OCI-LY7 (cell line): Measurements from ENCODE around the gene CEPT1. TPM values are rescaled to one million over a fixed set of nuclear protein-coding genes. Genes with fewer than 3 reads are reported as not detected.
"Not testable (repeated sequence)": the region's sequence is repeated elsewhere in the genome, so short reads cannot be mapped to it uniquely, and the experiment has no call there.

Experiments used
- Bru-seq: library from RNA; stranded (reverse); fragments of 400-500 nt; gene quantifications from one replicate; lab custom pipeline; 2021; lab: Mats Ljungman, UMichigan
- BruChase-seq, 2 experiments: library from RNA; stranded (reverse); fragments of 400-500 nt; gene quantifications; one replicate each; lab custom pipeline; 2021; lab: Mats Ljungman, UMichigan
- BruUV-seq: library from RNA; stranded (reverse); fragments of 400-500 nt; replicated peaks from 2 replicates; lab custom pipeline; 2021; lab: Mats Ljungman, UMichigan
- CTCF ChIA-PET: fragments of 300-600 bp; sonication (Branson Sonifier 250); formaldehyde crosslinking; loops from one replicate; lab custom pipeline; 2022; ENCODE audit warnings: antibody characterized with exemption; ENCODE audit not compliant: unreplicated experiment; lab: Charles Lee
- POLR2A ChIA-PET: fragments of 300-600 bp; sonication (Branson Sonifier 250); formaldehyde crosslinking; loops from one replicate; lab custom pipeline; 2022; ENCODE audit warnings: antibody characterized with exemption; lab: Charles Lee
- DNase-seq: peaks from one replicate; pipeline ENCODE4 v3.0.0-alpha.2; 2015; ENCODE audit warnings: low spot score
- H2AFZ ChIP-seq: fragments of 200-600 bp; sonication (generic), shearing (Covaris generic); 2 replicates; pipeline ENCODE4 v1.6.1; 2014; ENCODE audit warnings: mild to moderate bottlenecking, antibody characterized with exemption, low read length, moderate library complexity
- H3K27ac ChIP-seq: fragments of 200-600 bp; sonication (generic); 2 replicates; pipeline ENCODE4 v1.5.1; 2014; ENCODE audit warnings: mixed run types, low read depth, mild to moderate bottlenecking, moderate library complexity, low read length, inconsistent platforms; ENCODE audit not compliant: poor library complexity, severe bottlenecking
- H3K36me3 ChIP-seq: fragments of 200-600 bp; sonication (generic); 2 replicates; pipeline ENCODE4 v1.6.1; 2014; ENCODE audit warnings: mild to moderate bottlenecking, antibody characterized with exemption, low read length, moderate library complexity, mixed read lengths; ENCODE audit not compliant: insufficient read depth
- H3K4me1 ChIP-seq: fragments of 200-600 bp; sonication (generic); 2 replicates; pipeline ENCODE4 v1.5.1; 2014; ENCODE audit warnings: mild to moderate bottlenecking, low read length; ENCODE audit not compliant: insufficient read depth, poor library complexity, severe bottlenecking
- H3K4me2 ChIP-seq: fragments of 200-600 bp; sonication (generic); 2 replicates; pipeline ENCODE4 v1.6.1; 2014; ENCODE audit warnings: mild to moderate bottlenecking, low read length
- H3K4me3 ChIP-seq: fragments of 200-600 bp; sonication (generic); 2 replicates; pipeline ENCODE4 v1.5.1; 2014; ENCODE audit warnings: mild to moderate bottlenecking, low read depth, low read length; ENCODE audit not compliant: poor library complexity, severe bottlenecking
- H3K79me2 ChIP-seq: fragments of 200-600 bp; sonication (generic); 2 replicates; pipeline ENCODE4 v1.6.1; 2016; ENCODE audit warnings: low read depth, mild to moderate bottlenecking, low read length, moderate library complexity, mixed read lengths; ENCODE audit not compliant: insufficient read depth
- H3K9me2 ChIP-seq: fragments of 200-600 bp; sonication (generic); 2 replicates; pipeline ENCODE4 v1.6.1; 2016; ENCODE audit warnings: mild to moderate bottlenecking, low read length, mixed read lengths; ENCODE audit not compliant: insufficient read depth
- H3K9me3 ChIP-seq: fragments of 200-600 bp; sonication (generic); 2 replicates; pipeline ENCODE4 v1.6.1; 2014; ENCODE audit warnings: mild to moderate bottlenecking, mixed run types, low read length, mixed read lengths
- H4K20me1 ChIP-seq: fragments of 200-600 bp; sonication (generic); 2 replicates; pipeline ENCODE4 v1.6.1; 2014; ENCODE audit warnings: mild to moderate bottlenecking, antibody characterized with exemption, low read length, moderate library complexity, mixed read lengths; ENCODE audit not compliant: insufficient read depth
- CTCF ChIP-seq: fragments of 200-600 bp; sonication (generic); conservative IDR thresholded peaks from 2 replicates; pipeline ENCODE4 v1.5.1; 2014; ENCODE audit warnings: mild to moderate bottlenecking, antibody characterized with exemption, low read length, moderate library complexity, mixed read lengths
- EZH2phosphoT487 ChIP-seq: fragments of 200-600 bp; sonication (generic); IDR thresholded peaks from 2 replicates; pipeline ENCODE4 v1.6.1; 2018; ENCODE audit warnings: low read depth, borderline replicate concordance, mild to moderate bottlenecking, mixed run types, antibody characterized with exemption, low read length, moderate library complexity, mixed read lengths
- intact Hi-C: fragments of 100-400 bp; cut with micrococcal nuclease; formaldehyde crosslinking; loops from one replicate; pipeline ENCODE4 v1.10.0; 2022; ENCODE audit not compliant: unreplicated experiment
- long read RNA-seq: library from polyadenylated mRNA; stranded (forward); transcript quantifications from one replicate; pipeline ENCODE4 v2.0.0, GENCODE V29; 2022
- total RNA-seq, 2 experiments: library from RNA; depleted of rRNA in 1 of 2; stranded (reverse); fragments of >200 nt in 1 of 2; shearing (Covaris generic) in 1 of 2; gene quantifications; 2 replicates each; pipeline ENCODE4 v1.2.3, GENCODE V29; 2014 to 2022

Gene CEPT1
- total RNA-seq (2014; rRNA removed; shearing (Covaris generic)), result 41.5 and 44.9 TPM in 2 replicates
- 59.0 TPM in 2 replicates for total RNA-seq (2022)
- percentile 94 among the genes with signal in this experiment for Bru-seq, nascent RNA
- percentile 90 among the genes with signal in this experiment for BruChase-seq, experiment 1, labeled RNA remaining after a 6-hour chase
- BruChase-seq, experiment 2, labeled RNA remaining after a 2-hour chase, result percentile 94 among the genes with signal in this experiment
- long read RNA-seq, full-length matches to known transcripts, result 23 of 36 reads
- long read RNA-seq, partial matches to known transcripts, result 4 of 36 reads
- long read RNA-seq, other reads (novel, unspliced or antisense), result 9 of 36 reads

DNA sequence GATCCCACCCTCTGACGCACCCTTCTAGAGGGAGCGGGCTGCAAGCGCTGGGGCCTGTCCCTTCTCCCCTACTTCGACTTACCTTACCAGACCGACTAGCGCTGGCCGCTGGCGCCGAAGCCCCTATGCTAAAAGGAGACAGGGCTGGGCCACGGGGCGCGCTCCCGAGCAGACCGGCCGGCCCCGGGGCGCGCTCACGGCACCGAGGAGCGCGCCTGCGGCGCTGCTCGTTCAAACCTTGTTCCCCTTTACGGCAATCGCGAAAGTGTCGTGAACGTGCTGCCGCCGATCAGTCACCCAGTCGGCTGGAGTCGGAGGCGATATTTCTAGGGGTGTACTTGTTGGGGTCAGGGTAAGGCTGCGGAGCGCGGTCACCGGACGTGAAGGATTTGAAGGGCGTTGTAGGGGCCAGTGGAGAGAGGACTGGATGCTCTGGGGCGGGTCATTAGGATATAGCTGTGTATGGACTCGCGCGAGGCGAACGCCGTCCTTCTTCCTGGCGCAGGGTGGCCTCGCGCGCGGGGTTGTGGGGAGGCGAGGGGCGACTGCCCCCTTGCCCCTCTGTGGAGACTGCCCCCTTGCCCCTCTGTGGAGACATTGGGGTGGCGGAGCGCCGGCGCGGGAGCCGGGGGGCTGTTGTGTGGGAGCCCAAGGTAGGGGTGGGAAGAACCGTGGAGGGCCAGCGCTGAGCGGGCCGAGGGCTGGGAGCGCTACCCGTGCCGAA lies at the start of gene CEPT1, which contains the start of gene DRAM2:
CEPT1 (plus strand) TSS at position 268 of the 724 bp plus-strand sequence. CDS start 7,492 bp downstream, outside the sequence.
DRAM2 (minus strand) TSS at position 138 of the 724 bp plus-strand sequence. CDS start 8,539 bp downstream, outside the sequence.
- no peaks in the 10 kb centered on the region for H3K9me3 ChIP-seq
- peaks cover 55% of the 10 kb centered on the region for H3K4me1 ChIP-seq
- H3K27ac ChIP-seq, result peak within 1 kb of the TSS; percentile 91
- CTCF ChIA-PET, result interaction anchor here (0.5 to 1.4 kb wide), 4 partner anchors 14 to 89 kb away, joined by 3 to 4 read pairs (median 3); no protein-coding TSS in a partner anchor
- peaks cover 44% of the 10 kb centered on the region for H3K36me3 ChIP-seq
- peak within 1 kb of the TSS; percentile 85 for H3K4me2 ChIP-seq
- POLR2A ChIA-PET, result interaction anchor here (0.9 to 9.5 kb wide), 13 partner anchors 10 to 364 kb away, joined by 3 to 114 read pairs (median 5); no protein-coding TSS in a partner anchor
- H4K20me1 ChIP-seq, result peaks cover 25% of the 10 kb centered on the region; the same call in 1 of the 2 replicates
- intact Hi-C loops, result loop anchor here (1.0 to 10.0 kb wide), 5 partner anchors 12 to 615 kb away; partner anchors contain the start of genes DDX20 and DENND2D
- H3K4me3 ChIP-seq, result peak within 1 kb of the TSS; percentile 94
- DNase-seq, result peak; percentile 97
- BruUV-seq, result no TSS peak
- H2AFZ ChIP-seq, result peak within 1 kb of the TSS; percentile 38; the same call in 1 of the 2 replicates
- H3K9me2 ChIP-seq, result no peaks in the 10 kb centered on the region
- TF ChIP-seq CTCF (no peak), EZH2phosphoT487 (no peak)
- H3K79me2 ChIP-seq, result peaks cover 83% of the 10 kb centered on the region

DNA sequence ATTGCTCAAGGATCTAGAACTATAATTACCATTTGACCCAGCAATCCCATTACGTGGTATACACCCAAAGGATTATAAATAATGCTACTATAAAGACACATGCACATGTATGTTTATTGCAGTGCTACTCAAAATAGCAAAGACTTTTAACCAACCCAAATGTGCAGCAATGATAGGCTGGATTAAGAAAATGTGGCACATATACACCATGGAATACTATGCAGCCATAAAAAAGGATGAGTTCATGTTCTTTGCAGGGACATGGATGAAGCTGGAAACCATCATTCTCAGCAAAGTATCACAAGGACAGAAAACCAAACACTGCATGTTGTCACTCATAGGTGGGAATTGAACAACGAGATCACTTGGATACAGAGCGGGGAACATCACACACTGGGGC lies 44.6 kb upstream of the CEPT1 start:
- H3K4me2 ChIP-seq, H3K4me1 ChIP-seq, H3K36me3 ChIP-seq, H3K79me2 ChIP-seq, DNase-seq, H3K4me3 ChIP-seq, BruUV-seq, H3K27ac ChIP-seq, H4K20me1 ChIP-seq, CTCF ChIA-PET, POLR2A ChIA-PET, H2AFZ ChIP-seq, H3K9me2 ChIP-seq, intact Hi-C loops: not testable (repeated sequence)
- H3K9me3 ChIP-seq, result peaks cover 21% of the 10 kb centered on the region; the same call in 1 of the 2 replicates

- CTCF ChIA-PET, result no interaction called here
- TF ChIP-seq EZH2phosphoT487 (no peak), CTCF (no peak)
- BruUV-seq, result no TSS peak
These were observed 42.5 kb upstream of the CEPT1 start for GRCh38 chr1:111097356-111098099.

More at GRCh38 chr1:111097356-111098099, 42.5 kb upstream of the CEPT1 start:
- H3K36me3 ChIP-seq, result peaks cover 10% of the 10 kb centered on the region; the same call in 1 of the 2 replicates
- no peak overlapping the region for H2AFZ ChIP-seq
- intact Hi-C loops, result no loop called here
- H4K20me1 ChIP-seq, result no peaks in the 10 kb centered on the region
- DNase-seq, result no peak
- H3K4me1 ChIP-seq, result no peaks in the 10 kb centered on the region
- no peak overlapping the region for H3K4me2 ChIP-seq
- H3K27ac ChIP-seq, result no peak overlapping the region
- POLR2A ChIA-PET, result no interaction called here
- H3K79me2 ChIP-seq, result no peaks in the 10 kb centered on the region
- H3K9me3 ChIP-seq, result peaks cover 31% of the 10 kb centered on the region; the same call in 1 of the 2 replicates
- H3K4me3 ChIP-seq, result no peak overlapping the region
- no peaks in the 10 kb centered on the region for H3K9me2 ChIP-seq
